ENCODE measurements around the gene PMPCA. TPM values are rescaled to one million over a fixed set of nuclear protein-coding genes. Genes with fewer than 3 reads are reported as not detected.

Gene PMPCA
- total RNA-seq, 4 donors from 2014 or later, result 35.9 to 63.1 (median 42.7) TPM

DNA sequence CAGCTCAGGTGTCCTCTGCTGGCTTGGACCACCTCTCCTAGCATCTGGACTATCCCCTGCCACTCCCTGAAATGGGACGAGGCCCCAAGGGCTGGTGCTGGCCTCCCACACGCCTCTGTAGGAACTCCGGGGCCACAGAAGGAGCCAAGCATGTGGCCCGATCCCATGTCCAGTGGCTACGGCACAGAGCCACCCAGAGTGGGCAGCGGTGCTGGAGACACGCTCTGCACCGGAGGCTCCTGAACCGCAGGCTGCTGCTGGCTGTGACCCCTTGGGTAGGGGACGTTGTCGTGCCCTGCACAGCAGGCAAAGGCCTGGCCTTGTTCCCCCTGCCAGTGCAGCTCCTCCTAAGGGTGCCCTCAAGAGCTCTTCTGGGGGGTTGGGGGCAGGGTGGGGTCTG is 30.6 kb upstream of the PMPCA start:
- Histone ChIP-seq H3K9me3 (no peaks in the 10 kb centered on the region), H3K27ac (no peak overlapping the region), H3K36me3 (peaks cover 1 to 56% of the 10 kb centered on the region in 2 donors), H3K27me3 (no peaks in the 10 kb centered on the region), H3K4me3 (no peak overlapping the region), H3K4me1 (no peaks in the 10 kb centered on the region)
- DNase-seq, result no peak
- intact Hi-C loops (cut with DNase I; ENCODE audit: low total_unique reads) (no loop called here), in situ Hi-C loops (cut with MboI; ENCODE audit: low sequenced_read_pairs in 4 of 4) (no loop called here)
- TF ChIP-seq, protein P1, sequence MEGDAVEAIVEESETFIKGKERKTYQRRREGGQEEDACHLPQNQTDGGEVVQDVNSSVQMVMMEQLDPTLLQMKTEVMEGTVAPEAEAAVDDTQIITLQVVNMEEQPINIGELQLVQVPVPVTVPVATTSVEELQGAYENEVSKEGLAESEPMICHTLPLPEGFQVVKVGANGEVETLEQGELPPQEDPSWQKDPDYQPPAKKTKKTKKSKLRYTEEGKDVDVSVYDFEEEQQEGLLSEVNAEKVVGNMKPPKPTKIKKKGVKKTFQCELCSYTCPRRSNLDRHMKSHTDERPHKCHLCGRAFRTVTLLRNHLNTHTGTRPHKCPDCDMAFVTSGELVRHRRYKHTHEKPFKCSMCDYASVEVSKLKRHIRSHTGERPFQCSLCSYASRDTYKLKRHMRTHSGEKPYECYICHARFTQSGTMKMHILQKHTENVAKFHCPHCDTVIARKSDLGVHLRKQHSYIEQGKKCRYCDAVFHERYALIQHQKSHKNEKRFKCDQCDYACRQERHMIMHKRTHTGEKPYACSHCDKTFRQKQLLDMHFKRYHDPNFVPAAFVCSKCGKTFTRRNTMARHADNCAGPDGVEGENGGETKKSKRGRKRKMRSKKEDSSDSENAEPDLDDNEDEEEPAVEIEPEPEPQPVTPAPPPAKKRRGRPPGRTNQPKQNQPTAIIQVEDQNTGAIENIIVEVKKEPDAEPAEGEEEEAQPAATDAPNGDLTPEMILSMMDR (IDR thresholded peaks at IDR 0.05 in 4 of 5, conservative IDR thresholded peaks at IDR 0.05 in 1 of 5), result no peak
- TF ChIP-seq POLR2A (IDR thresholded peaks at IDR 0.05), result no peak
- no peak for ATAC-seq

DNA sequence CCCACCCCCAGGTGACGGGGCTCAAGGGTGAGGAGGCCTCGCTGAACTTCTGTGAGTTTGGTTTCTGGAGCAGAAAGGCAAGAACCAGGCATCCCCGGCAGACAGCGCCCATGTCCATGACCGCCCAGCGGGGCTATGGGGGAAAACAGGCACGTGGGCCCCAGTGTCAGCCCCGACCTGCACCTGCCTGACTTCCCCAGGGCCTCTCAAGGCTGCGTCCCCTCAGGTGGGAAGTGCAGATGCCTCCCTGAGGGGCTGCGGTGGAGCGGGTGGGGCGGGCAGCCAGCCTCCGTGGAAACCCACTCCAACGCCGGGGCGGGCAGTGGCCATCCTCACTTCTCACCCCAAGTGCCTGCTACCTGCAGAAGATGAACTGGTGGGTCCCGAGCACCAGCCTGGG is 30.1 kb upstream of the PMPCA start:
- in situ Hi-C loops (cut with MboI; ENCODE audit: low sequenced_read_pairs in 4 of 4), result no loop called here

DNA sequence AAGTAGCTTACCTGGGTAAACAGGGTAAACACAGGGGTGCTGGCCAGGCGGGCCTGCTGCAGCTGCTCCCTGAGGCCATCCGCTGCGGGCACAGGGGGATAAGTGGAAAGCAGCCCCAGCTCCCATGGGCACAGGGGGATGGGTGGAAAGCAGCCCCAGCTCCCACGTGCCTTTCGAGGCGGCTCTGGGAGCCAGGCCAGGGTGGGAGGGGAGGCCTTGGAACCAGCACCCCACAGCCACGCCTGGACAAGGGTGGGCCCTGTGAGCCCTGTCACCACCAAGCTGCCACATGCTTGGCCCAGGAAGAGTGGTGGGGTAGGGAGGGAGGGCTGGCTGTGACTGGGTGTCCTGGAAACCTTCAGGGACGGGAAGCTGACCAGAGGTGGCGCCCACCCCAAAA is 29.1 kb upstream of the PMPCA start:
- in situ Hi-C loops (cut with MboI; ENCODE audit: low sequenced_read_pairs in 4 of 4), result no loop called here
- H3K4me3 ChIP-seq, result no peak overlapping the region
- peaks cover 3 to 61% of the 10 kb centered on the region in 2 donors for H3K36me3 ChIP-seq
- DNase-seq (no peak), ATAC-seq (no peak)
- no peaks in the 10 kb centered on the region for H3K9me3 ChIP-seq
- H3K27me3 ChIP-seq, result no peaks in the 10 kb centered on the region
- H3K4me1 ChIP-seq, result no peaks in the 10 kb centered on the region
- intact Hi-C loops (cut with DNase I; ENCODE audit: low total_unique reads), result no loop called here
- no peak overlapping the region for H3K27ac ChIP-seq
- TF ChIP-seq, protein P1 (IDR thresholded peaks at IDR 0.05 in 4 of 5, conservative IDR thresholded peaks at IDR 0.05 in 1 of 5), result no peak
- TF ChIP-seq POLR2A (IDR thresholded peaks at IDR 0.05), result no peak

More for the DNA sequence above, 30.1 kb upstream of the PMPCA start:
- H3K4me1 ChIP-seq, result no peaks in the 10 kb centered on the region
- no peak for DNase-seq
- H3K9me3 ChIP-seq, result no peaks in the 10 kb centered on the region
- H3K27me3 ChIP-seq, result no peaks in the 10 kb centered on the region
- peaks cover 3 to 61% of the 10 kb centered on the region in 2 donors for H3K36me3 ChIP-seq
- H3K27ac ChIP-seq, result no peak overlapping the region
- TF ChIP-seq, protein P1 (IDR thresholded peaks at IDR 0.05 in 4 of 5, conservative IDR thresholded peaks at IDR 0.05 in 1 of 5), result no peak
- no peak for TF ChIP-seq POLR2A (IDR thresholded peaks at IDR 0.05)
- ATAC-seq, result no peak
- intact Hi-C loops (cut with DNase I; ENCODE audit: low total_unique reads), result no loop called here
- H3K4me3 ChIP-seq, result no peak overlapping the region

DNA sequence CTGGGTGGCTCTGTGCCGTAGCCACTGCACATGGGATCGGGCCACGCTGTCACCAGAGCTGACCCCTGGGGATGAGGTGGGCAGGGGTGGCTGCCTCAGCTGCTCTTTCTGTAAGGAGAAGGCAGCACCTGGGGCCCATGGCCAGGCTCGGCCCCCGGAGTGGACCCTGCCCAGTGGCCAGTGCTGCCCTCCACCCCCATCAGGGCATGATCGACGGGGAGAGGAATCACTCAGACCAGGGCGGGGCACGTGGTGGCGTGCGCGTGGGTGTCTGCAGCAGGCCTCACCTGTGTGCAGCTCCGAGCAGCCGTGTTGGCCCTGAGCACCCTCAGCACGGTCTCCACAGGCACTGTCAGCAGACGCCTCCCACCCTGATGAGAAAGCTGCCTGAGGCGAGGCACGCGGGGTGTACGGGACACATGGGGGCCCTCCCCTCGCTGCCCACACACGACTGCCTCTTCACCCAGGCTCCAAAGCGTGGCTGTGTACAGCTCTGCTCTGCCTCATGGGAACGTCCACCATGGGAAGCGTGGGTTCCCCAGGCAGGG is 28.4 kb upstream of the PMPCA start:
- DNase-seq (no peak), ATAC-seq (no peak)
- H3K4me1 ChIP-seq, result no peaks in the 10 kb centered on the region
- TF ChIP-seq, protein P1 (IDR thresholded peaks at IDR 0.05 in 4 of 5, conservative IDR thresholded peaks at IDR 0.05 in 1 of 5), result no peak
- no peak for TF ChIP-seq POLR2A (IDR thresholded peaks at IDR 0.05)
- no peak overlapping the region for H3K4me3 ChIP-seq
- H3K27ac ChIP-seq, result no peak overlapping the region
- in situ Hi-C loops (cut with MboI; ENCODE audit: low sequenced_read_pairs in 4 of 4) (no loop called here), intact Hi-C loops (cut with DNase I; ENCODE audit: low total_unique reads) (no loop called here)
- no peaks in the 10 kb centered on the region for H3K9me3 ChIP-seq
- no peaks in the 10 kb centered on the region for H3K27me3 ChIP-seq
- H3K36me3 ChIP-seq, result peaks cover 3 to 67% of the 10 kb centered on the region in 2 donors

DNA sequence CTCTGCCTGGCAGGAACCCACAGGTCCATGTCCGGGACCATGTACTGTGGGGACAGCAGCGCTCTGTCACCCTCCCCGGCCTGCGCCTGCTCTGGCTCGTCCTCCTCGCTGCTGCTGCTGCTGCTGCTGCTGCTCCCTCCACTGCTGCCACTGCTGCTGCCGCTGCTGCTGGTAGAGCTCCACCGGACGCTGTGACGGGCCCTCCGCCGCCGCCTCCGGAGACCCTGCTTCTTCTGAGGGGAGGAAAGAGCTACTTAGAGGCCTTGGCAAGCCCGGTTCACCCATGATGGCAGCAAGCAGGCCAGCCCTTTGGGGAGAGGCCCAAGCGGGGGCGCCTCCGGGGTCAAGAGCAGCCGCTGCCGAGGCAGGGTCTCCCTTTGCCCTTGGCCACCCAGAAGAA is 27.0 kb upstream of the PMPCA start:
- Histone ChIP-seq H3K4me1 (no peaks in the 10 kb centered on the region), H3K9me3 (no peaks in the 10 kb centered on the region), H3K36me3 (peaks cover 3 to 79% of the 10 kb centered on the region in 2 donors), H3K27ac (no peak overlapping the region), H3K4me3 (no peak overlapping the region), H3K27me3 (no peaks in the 10 kb centered on the region)
- in situ Hi-C loops (cut with MboI; ENCODE audit: low sequenced_read_pairs in 4 of 4) (no loop called here), intact Hi-C loops (cut with DNase I; ENCODE audit: low total_unique reads) (no loop called here)
- ATAC-seq (no peak), DNase-seq (no peak)
- no peak for TF ChIP-seq POLR2A (IDR thresholded peaks at IDR 0.05)
- TF ChIP-seq, protein P1 (IDR thresholded peaks at IDR 0.05 in 4 of 5, conservative IDR thresholded peaks at IDR 0.05 in 1 of 5), result no peak

All from gastrocnemius medialis (tissue), 4 donors.